HG03060 (cell line): ENCODE data around the gene POLR3H.
A peak's percentile ranks its signal among the peaks of the same experiment; 100 is the strongest.
"Not testable (repeated sequence)": the region's sequence is repeated elsewhere in the genome, so short reads cannot be mapped to it uniquely, and the experiment has no call there.

Experiments used
- ATAC-seq: cut with Tn5 transposase; IDR thresholded peaks from one replicate; pipeline ENCODE4 v1.9.1; 2021; ENCODE audit warnings: low read depth, moderate number of reproducible peaks; ENCODE audit not compliant: unreplicated experiment

The POLR3H gene, protein sequence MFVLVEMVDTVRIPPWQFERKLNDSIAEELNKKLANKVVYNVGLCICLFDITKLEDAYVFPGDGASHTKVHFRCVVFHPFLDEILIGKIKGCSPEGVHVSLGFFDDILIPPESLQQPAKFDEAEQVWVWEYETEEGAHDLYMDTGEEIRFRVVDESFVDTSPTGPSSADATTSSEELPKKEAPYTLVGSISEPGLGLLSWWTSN

DNA sequence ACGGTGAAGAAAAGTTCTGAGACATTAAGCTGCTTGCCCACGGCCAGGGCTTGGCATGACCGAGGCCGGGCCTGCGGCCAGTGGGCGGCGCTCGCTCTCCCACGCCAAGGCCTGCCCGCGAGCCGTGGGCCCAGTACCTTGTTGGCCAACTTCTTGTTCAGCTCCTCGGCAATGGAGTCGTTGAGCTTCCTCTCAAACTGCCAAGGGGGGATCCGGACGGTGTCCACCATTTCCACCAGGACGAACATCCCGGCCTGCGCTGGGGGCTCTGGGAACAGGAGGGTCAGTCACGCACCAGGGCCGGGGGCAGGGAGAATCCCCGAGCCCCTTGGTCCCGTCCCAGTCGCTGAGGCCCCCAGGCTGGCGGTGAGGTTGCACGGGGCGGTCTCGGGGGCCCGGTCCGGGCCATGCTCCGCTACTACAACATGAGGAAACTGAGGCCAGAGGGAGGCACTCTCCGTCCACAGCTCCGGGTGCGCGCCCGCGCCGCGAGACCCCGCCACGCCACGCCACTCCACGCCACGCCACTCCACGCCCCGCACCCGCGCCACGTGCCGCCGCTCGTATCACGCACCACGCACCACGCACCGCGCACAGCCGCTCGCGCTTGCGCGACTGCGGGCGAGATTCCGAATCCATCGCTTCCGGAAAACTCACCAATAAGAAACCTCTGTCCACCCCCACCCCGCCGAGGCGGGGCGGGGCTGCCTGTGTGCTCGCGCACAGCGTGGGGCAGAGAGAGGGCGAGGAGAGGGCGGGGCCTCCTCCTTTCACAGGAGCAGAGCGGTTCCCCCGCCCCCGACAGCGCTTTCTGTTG lies at the start of gene POLR3H:
Gene POLR3H, minus strand, starts transcription at position 617 of the 817 bp plus-strand sequence. Its CDS starts 369 bp downstream, at position 248.
- peak; percentile 73 for ATAC-seq

DNA sequence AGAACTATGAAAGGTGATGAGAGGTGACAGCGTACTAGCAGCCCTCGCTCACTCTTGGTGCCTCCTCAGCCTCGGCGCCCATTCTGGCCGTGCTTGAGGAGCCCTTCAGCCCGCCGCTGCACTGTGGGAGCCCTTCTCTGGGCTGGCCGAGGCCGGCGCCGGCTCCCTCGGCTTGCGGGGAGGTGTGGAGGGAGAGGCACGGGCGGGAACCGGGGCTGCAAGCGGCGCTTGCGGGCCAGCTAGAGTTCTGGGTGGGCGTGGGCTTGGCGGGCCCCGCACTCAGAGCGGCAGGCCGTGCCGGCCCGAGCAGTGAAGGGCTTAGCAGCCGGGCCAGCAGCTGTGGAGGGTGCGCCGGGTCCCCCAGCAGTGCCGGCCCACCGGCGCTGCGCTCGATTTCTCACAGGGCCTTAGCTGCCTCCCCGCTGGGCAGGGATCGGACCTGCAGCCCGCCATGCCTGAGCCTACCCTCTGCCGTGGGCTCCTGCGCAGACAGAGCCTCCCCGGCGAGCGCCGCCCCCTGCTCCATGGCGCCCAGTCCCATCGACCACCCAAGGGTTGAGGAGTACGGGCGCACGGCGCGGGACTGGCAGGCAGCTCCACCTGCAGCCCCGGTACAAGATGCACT lies 49.2 kb upstream of the POLR3H start:
- ATAC-seq: not testable (repeated sequence)

GRCh38 chr22:41589391-41590241 lies 45.3 kb upstream of the POLR3H start, which contains the start of gene PMM1:
Gene PMM1 (minus strand): TSS chr22:41589840. CDS start chr22:41589805, 35 bp downstream.
- ATAC-seq: peak; percentile 75

- ATAC-seq: no peak
Observed at GRCh38 chr22:41587347-41587723, 43.1 kb upstream of the POLR3H start.

DNA sequence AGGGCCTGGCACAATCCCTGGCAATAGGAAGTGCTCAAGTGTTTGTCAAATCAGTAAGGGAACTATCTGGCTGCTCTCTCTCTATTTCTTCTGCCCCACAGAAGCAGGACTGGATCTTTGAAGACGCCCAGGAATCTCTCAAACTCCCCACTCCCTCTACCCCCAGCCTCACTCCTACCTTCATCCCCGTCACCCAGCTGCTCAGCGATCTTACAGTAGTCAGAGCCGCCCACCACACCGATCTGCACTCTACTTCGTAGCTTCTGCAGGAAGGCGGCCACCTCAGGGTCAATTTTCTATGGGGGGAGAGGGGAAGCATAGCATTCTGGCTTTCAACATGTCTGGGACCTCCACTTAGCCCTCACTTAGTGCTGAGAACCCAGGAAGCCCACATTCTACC lies 41.6 kb upstream of the POLR3H start:
- ATAC-seq: no peak

DNA sequence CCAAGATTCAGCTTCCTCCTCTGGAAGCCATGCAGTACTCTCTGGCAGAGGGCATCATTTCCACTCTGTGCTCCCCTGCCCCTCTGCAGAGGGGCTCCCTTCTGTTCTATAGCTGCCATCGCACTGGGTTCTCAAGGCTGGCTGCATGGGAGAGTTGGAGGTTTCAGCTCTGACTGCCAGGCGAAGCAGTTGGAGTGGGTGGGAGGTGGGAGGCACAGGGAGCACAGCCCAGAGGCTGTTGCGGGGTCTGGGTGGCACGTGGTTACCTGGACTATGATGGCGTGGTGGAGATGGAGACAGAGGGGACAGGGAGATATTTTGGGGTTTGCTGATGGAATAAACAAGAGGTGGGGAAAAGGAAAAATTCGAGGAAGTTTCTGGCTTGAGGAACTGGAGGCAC lies 40.6 kb upstream of the POLR3H start:
- ATAC-seq: no peak

DNA sequence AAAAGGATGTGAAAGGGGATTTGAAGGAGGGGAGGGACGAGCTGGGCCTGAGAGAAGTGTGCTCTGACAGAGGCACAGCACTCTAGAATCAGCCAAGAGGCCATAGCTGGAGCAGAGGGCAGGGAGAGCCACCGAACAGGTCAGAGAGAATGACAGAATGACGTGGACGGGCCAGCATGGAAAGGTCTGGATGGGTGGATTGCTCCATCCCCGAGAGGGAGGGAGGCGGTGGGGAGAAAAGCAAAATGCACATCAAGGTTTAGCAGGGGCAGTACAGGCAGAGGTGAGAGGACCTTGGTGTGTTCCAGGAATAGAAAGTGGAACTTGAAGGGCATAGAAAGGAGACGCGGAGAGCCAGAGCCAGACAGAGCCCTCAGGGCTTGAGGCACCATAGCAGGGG lies 38.4 kb upstream of the POLR3H start:
- ATAC-seq: no peak

DNA sequence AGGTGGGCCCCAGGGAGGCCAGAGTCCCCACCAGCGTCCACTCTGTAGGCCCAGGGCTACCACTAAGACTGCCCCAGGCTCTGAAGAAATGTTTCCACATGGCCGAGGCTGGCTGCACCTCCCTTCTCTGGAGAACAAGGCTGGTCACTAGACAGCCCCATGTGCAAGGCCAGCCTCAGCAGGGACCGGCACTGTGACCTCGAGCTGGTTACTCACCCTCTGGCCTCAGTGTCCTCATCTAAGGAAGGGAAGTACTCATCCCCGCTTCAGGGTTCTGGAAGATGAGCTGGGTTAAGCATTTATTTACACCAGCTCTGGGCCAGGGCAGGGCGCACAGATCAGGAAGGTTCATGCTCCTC lies 35.7 kb upstream of the POLR3H start:
- ATAC-seq: no peak

- no peak for ATAC-seq
Observed at GRCh38 chr22:41579297-41579996, 35.2 kb upstream of the POLR3H start.

GRCh38 chr22:41578818-41579217 lies 34.5 kb upstream of the POLR3H start:
- ATAC-seq: no peak

GRCh38 chr22:41578114-41578513 lies 33.8 kb upstream of the POLR3H start:
- ATAC-seq: no peak

DNA sequence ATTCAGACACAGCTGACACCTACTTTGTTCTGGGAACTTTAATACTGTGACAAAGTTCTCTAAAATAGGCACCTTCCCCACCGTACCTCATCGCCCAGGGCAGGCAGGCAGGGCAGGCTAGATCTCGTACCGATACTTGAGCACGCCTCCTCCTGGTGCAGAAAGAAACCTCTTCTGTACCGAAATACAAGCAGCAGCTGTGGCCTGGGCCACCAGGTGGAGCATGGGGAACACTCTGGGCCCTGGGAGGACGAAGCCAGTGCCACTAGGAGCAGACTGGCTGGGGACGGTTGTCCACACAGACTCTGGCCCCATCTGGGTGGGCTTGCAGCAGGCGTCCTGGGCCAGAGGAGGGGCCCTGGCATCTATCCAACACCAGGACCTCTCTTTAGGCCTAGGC lies 32.6 kb upstream of the POLR3H start:
- ATAC-seq: no peak

GRCh38 chr22:41575533-41575932 lies 31.3 kb upstream of the POLR3H start:
- ATAC-seq: no peak

- ATAC-seq: no peak
Observed at GRCh38 chr22:41574847-41575381, 30.6 kb upstream of the POLR3H start.

DNA sequence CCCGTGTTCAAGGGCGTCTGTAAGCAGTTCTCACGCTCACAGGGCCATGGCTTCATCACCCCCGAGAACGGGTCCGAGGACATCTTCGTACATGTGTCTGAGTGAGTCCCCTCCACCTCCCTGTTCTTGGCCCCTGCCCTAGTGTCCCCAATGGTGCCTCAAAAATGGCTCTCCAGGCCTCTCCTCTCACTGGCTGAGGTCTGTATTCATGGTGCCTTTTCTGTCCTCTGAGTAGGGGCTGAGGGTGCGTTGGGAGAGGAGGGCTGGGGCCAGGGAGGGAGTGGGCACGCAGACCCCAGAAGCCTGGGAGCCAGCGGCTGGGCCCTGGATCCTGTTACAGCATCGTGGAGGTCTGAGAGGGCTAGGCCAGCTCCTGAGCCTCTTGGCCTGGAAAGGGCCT lies 29.4 kb upstream of the POLR3H start:
- no peak for ATAC-seq

DNA sequence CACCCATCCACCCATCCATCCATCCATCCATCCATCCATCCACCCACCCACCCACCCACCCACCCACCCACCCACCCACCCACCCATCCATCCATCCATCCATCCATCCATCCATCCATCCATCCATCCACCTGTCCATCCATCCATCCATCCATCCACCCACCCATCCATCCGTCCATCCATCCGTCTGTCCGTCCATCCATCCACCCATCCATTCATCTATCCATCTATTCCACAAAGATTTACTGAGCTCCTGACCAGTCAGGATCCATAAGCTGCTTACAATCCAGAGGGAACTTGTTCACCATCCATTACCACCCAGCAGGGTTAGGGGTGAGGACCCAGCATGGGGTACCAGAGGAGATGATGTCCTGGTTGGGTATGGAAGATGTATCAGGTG lies 28.0 kb upstream of the POLR3H start:
- ATAC-seq: not testable (repeated sequence)

DNA sequence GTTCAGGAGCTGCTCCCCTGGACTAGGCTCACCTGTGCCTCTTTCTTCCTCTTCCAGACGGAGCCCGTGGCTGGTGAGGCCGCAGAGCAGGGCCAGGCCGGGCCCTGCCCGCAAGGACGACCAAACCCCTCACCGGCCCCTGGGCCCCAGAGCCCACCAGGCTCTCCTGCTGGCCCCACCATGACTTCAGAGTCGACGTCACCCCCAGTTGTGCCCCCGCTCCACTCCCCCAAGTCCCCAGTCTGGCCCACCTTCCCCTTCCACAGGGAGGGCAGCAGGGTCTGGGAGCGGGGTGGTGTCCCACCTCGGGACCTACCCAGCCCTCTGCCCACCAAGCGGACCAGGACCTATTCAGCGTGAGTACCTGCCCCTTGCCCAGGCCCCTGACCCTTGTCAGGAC lies 27.5 kb upstream of the POLR3H start:
- no peak for ATAC-seq

- no peak for ATAC-seq
Observed at GRCh38 chr22:41570221-41570620, 26.0 kb upstream of the POLR3H start.

GRCh38 chr22:41568811-41569210 lies 24.5 kb upstream of the POLR3H start:
- ATAC-seq: no peak

GRCh38 chr22:41567512-41567768 lies 23.2 kb upstream of the POLR3H start:
- ATAC-seq: no peak
